GM12878 (cell line): ENCODE results near the gene FURIN.

Source experiments
- CTCF ChIP-seq, 3 experiments: IDR thresholded peaks in 2 of 3; conservative IDR thresholded peaks in 1 of 3; 2 replicates each; pipeline ENCODE4 v1.5.1; 2011; ENCODE audit warnings: low read depth in 3 of 3, low read length in 3 of 3, mild to moderate bottlenecking in 3 of 3, control low read depth in 2 of 3, moderate library complexity in 2 of 3, inconsistent platforms in 1 of 3, mixed read lengths in 1 of 3; ENCODE audit not compliant: control insufficient read depth in 2 of 3, insufficient read depth in 1 of 3; ENCODE audit errors: extremely low read depth in 1 of 3
- SKIL ChIP-seq: fragments of 450-650 bp; IDR thresholded peaks from 2 replicates; pipeline ENCODE4 v1.6.1; 2017; ENCODE audit warnings: mild to moderate bottlenecking, low read depth, inconsistent platforms; ENCODE audit not compliant: poor library complexity, severe bottlenecking
- ZBED1 ChIP-seq: IDR thresholded peaks from 2 replicates; pipeline ENCODE4 v1.6.1; 2016; ENCODE audit warnings: borderline replicate concordance

DNA sequence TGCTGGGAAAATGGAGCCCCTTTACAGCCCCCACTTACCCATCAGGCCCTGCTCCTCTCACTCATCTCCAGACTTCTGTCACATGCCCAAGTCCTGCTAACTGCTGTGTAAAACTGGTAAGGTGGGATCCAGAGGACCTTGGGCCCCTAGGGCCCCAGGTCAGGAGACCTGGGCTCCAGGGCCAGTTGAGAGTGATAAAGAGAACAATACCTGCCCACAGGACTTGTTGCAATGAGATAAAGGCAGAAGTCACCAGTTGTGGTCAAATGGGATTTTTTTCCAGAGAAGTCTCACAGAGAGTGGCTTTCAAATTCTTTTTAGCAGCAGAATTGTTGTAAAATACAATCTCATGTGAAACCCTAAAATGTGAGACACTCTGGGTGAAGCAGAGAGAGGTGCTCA lies 753 bp downstream of the FURIN start:
- TF ChIP-seq SKIL (no peak), ZBED1 (no peak), CTCF (IDR thresholded peaks at IDR 0.05 in 2 of 3, conservative IDR thresholded peaks at IDR 0.05 in 1 of 3; ENCODE audit: control insufficient read depth in 2 of 3, extremely low read depth in 1 of 3, insufficient read depth in 1 of 3, low read depth in 3 of 3, low read length in 3 of 3) (no peak)
